K562 (cell line): ENCODE results near the gene PRODH2. TPM values are rescaled to one million over a fixed set of nuclear protein-coding genes. Genes with fewer than 3 reads are reported as not detected.
A peak's percentile ranks its signal among the peaks of the same experiment; 100 is the strongest.

ENCODE experiments used
- CBX2 ChIP-seq: fragments of 200-600 bp; sonication (generic); IDR thresholded peaks from one replicate; pipeline ENCODE4 v1.6.1; 2012; ENCODE audit warnings: mild to moderate bottlenecking, low read length, inconsistent platforms; ENCODE audit not compliant: insufficient read depth, poor library complexity, severe bottlenecking
- CTCF ChIP-seq, 3 experiments: IDR thresholded peaks in 2 of 3; conservative IDR thresholded peaks in 1 of 3; 2 replicates each; pipeline ENCODE4 v1.5.1; 2011 to 2012; ENCODE audit warnings: low read length in 3 of 3, mild to moderate bottlenecking in 3 of 3, control low read depth in 2 of 3, improper control_type of control experiment in 1 of 3, inconsistent platforms in 1 of 3, low read depth in 1 of 3, mixed read lengths in 1 of 3, moderate library complexity in 1 of 3; ENCODE audit not compliant: insufficient read depth in 2 of 3
- CTCFL ChIP-seq: IDR thresholded peaks from 2 replicates; pipeline ENCODE4 v1.6.1; 2011; ENCODE audit warnings: borderline replicate concordance, low read depth, mild to moderate bottlenecking, moderate library complexity, low read length; ENCODE audit not compliant: insufficient read depth, poor library complexity, severe bottlenecking
- EP300 ChIP-seq: IDR thresholded peaks from 2 replicates; pipeline ENCODE4 v1.6.1; 2012; ENCODE audit warnings: low read length, improper control_type of control experiment
- HDAC3 ChIP-seq: fragments of 450-650 bp; IDR thresholded peaks from 2 replicates; pipeline ENCODE4 v1.6.1; 2018; ENCODE audit warnings: borderline replicate concordance, mild to moderate bottlenecking, moderate library complexity; ENCODE audit not compliant: partially characterized antibody
- KLF10 ChIP-seq: fragments of 250-450 bp; sonication (Bioruptor Pico); IDR thresholded peaks from 2 replicates; pipeline ENCODE4 v1.6.1; 2021; ENCODE audit warnings: matching md5 sums
- MECOM ChIP-seq: fragments of 250-450 bp; sonication (Bioruptor Pico); IDR thresholded peaks from 2 replicates; pipeline ENCODE4 v1.8.0; 2022; ENCODE audit warnings: inconsistent platforms
- MYBL2 ChIP-seq, 2 experiments: fragments of 450-650 bp in 1 of 2; sonication (generic) in 1 of 2; formaldehyde crosslinking in 1 of 2; IDR thresholded peaks; 2 replicates each; pipeline versions ENCODE4 v1.6.1 to v1.8.1; 2017 to 2022; ENCODE audit warnings: borderline replicate concordance in 1 of 2, inconsistent platforms in 1 of 2, low read depth in 1 of 2, mild to moderate bottlenecking in 1 of 2, missing genetic modification reagents in 1 of 2, moderate library complexity in 1 of 2
- PML ChIP-seq: IDR thresholded peaks from 2 replicates; pipeline ENCODE4 v1.6.1; 2012; ENCODE audit warnings: low read length, inconsistent platforms
- SMARCA5 ChIP-seq: fragments of 450-650 bp; IDR thresholded peaks from 2 replicates; pipeline ENCODE4 v1.6.1; 2016
- ZNF133 ChIP-seq: fragments of 250-450 bp; sonication (Bioruptor Pico); IDR thresholded peaks from 2 replicates; pipeline ENCODE4 v1.4.0; 2020; ENCODE audit warnings: mild to moderate bottlenecking
- ZNF197 ChIP-seq: fragments of 200-800 bp; sonication (Bioruptor generic); IDR thresholded peaks from 2 replicates; pipeline ENCODE4 v1.6.1; 2016; ENCODE audit warnings: low read depth, missing genetic modification characterization, missing compliant biosample characterization
- ZNF280A ChIP-seq: fragments of 450-650 bp; IDR thresholded peaks from 2 replicates; pipeline ENCODE4 v1.6.1; 2018; ENCODE audit warnings: mild to moderate bottlenecking, low read depth; ENCODE audit not compliant: partially characterized antibody
- ZNF75A ChIP-seq: fragments of 450-650 bp; formaldehyde crosslinking; IDR thresholded peaks from 2 replicates; pipeline ENCODE4 v1.4.0; 2020; ENCODE audit warnings: mild to moderate bottlenecking
- polyA plus RNA-seq, 8 experiments: library from polyadenylated mRNA; depleted of rRNA in 4 of 8; stranded (reverse) in 5 of 8; unstranded in 3 of 8; fragments of >200 nt; fragmentation: Nextera tagmentation in 2 of 8; fragmentation: Illumina TruSeq in 1 of 8; extraction: Ambion mirVana in 2 of 8; extraction: Trizol in 1 of 8; gene quantifications; 2 replicates each; pipeline versions ENCODE4 v1.2.1 to v1.2.3, GENCODE V29; 2011 to 2014; ENCODE audit warnings: inconsistent platforms in 1 of 8, missing spikeins in 1 of 8
- total RNA-seq, 7 experiments: library from RNA; depleted of rRNA in 6 of 7; stranded (reverse); fragments of >200 nt in 6 of 7; fragmentation: Illumina TruSeq in 2 of 7; extraction: Trizol in 2 of 7; gene quantifications; 2 replicates each; pipeline versions ENCODE4 v1.2.1 to v1.2.3, GENCODE V29; 2011 to 2021; ENCODE audit warnings: low replicate concordance in 1 of 7

The PRODH2 gene
- total and polyA plus RNA-seq, 9 of the 15 experiments (the other 6 are each of a cell fraction or from before 2014, with no cell fraction given), result not detected

- TF ChIP-seq CBX2 (no peak), ZNF280A (no peak), KLF10 (CRISPR knock-in tag) (no peak), EP300 (no peak), HDAC3 (no peak), ZNF75A (CRISPR knock-in tag) (no peak), CTCFL (peak; percentile 34), MYBL2 (IDR thresholded peaks at IDR 0.05; ENCODE audit: low read depth) (no peak), MYBL2 (CRISPR knock-in tag; IDR thresholded peaks at IDR 0.05; ENCODE audit: borderline replicate concordance) (no peak), ZNF133 (CRISPR knock-in tag) (no peak), PML (no peak), MECOM (CRISPR knock-in tag) (no peak), CTCF (IDR thresholded peaks at IDR 0.05 in 2 of 3, conservative IDR thresholded peaks at IDR 0.05 in 1 of 3; ENCODE audit: insufficient read depth in 2 of 3, low read depth in 1 of 3, low read length in 3 of 3) (peak in 2 of 3 experiments; percentile 21 to 23; a peak in 3 of 6 replicates), ZNF197 (CRISPR knock-in tag) (no peak), SMARCA5 (no peak)
Observed at GRCh38 chr19:35790981-35791813, 21.4 kb downstream of the PRODH2 start (continued).
